Cortex of kidney (tissue), 1 donor: ENCODE results near the gene MYH7B.

Source experiments
- DNase-seq: peaks from one replicate; lab custom pipeline; 2025; lab: John Stamatoyannopoulos, UW

Gene MYH7B

GRCh38 chr20:35004749-35005462 lies 49.2 kb downstream of the MYH7B start:
- DNase-seq, result no peak
